ENCODE results near the gene MBNL1.

- TF ChIP-seq CTCF (conservative IDR thresholded peaks at IDR 0.05; ENCODE audit: low read depth, low read length): no peak
- no peak for TF ChIP-seq EZH2 (IDR thresholded peaks at IDR 0.05; ENCODE audit: borderline replicate concordance, low read depth, low read length, poor library complexity, severe bottlenecking)
Measured at GRCh38 chr3:152353578-152353977, 84.8 kb downstream of the MBNL1 start.
